ENCODE measurements around the gene IGFL1. TPM values are rescaled to one million over a fixed set of nuclear protein-coding genes. Genes with fewer than 3 reads are reported as not detected.

IGFL1 gene
- total and polyA plus RNA-seq, 9 donors: 0.43 to 1.3 TPM; not detected in 7

Other genes starting within 250 kb of the IGFL1 start
- 6.1 TPM for gene CCDC61, start 234.3 kb upstream of the IGFL1 start, total RNA-seq
- gene CCDC61, start 234.3 kb upstream of the IGFL1 start, polyA plus RNA-seq (ENCODE audit: insufficient read depth in 1 of 8, insufficient read length in 8 of 8, low replicate concordance in 1 of 8): 1 to 10 TPM; 6.2 to 9.0 (median 7.0) TPM
- gene PGLYRP1, start 206.7 kb upstream of the IGFL1 start, total RNA-seq: 0.27 TPM
- 1 to 10 TPM in 2 of 8 donors, under 1 TPM in 6; 0.60 to 2.3 (median 0.66) TPM for gene PGLYRP1, start 206.7 kb upstream of the IGFL1 start, polyA plus RNA-seq (ENCODE audit: insufficient read depth in 1 of 8, insufficient read length in 8 of 8, low replicate concordance in 1 of 8)
- gene IGFL4, start 188.7 kb upstream of the IGFL1 start, total RNA-seq: 1.9 TPM
- 10 to 100 TPM in 1 of 8 donors, 1 to 10 TPM in 7; 1.2 to 11.3 (median 2.9) TPM for gene IGFL4, start 188.7 kb upstream of the IGFL1 start, polyA plus RNA-seq (ENCODE audit: insufficient read depth in 1 of 8, insufficient read length in 8 of 8, low replicate concordance in 1 of 8)
- gene IGFL3, start 105.1 kb upstream of the IGFL1 start, total RNA-seq: not detected
- not detected for gene IGFL3, start 105.1 kb upstream of the IGFL1 start, polyA plus RNA-seq (ENCODE audit: insufficient read depth in 1 of 8, insufficient read length in 8 of 8, low replicate concordance in 1 of 8)
- gene IGFL2, start 81.5 kb upstream of the IGFL1 start, total RNA-seq: 0.09 TPM
- gene IGFL2, start 81.5 kb upstream of the IGFL1 start, polyA plus RNA-seq (ENCODE audit: insufficient read depth in 1 of 8, insufficient read length in 8 of 8, low replicate concordance in 1 of 8): 10 to 100 TPM in 1 of 8 donors, under 1 TPM in 2, not detected in 5; 0.15 to 11.4 (median 0.51) TPM
- 93.6 TPM for gene HIF3A, start 67.3 kb downstream of the IGFL1 start, total RNA-seq
- gene HIF3A, start 67.3 kb downstream of the IGFL1 start, polyA plus RNA-seq (ENCODE audit: insufficient read depth in 1 of 8, insufficient read length in 8 of 8, low replicate concordance in 1 of 8): 100 to 1,000 TPM; 114 to 312 (median 196) TPM
- gene PPP5C, start 117.3 kb downstream of the IGFL1 start, total RNA-seq: 42.6 TPM
- 10 to 100 TPM; 58.5 to 71.7 (median 61.3) TPM for gene PPP5C, start 117.3 kb downstream of the IGFL1 start, polyA plus RNA-seq (ENCODE audit: insufficient read depth in 1 of 8, insufficient read length in 8 of 8, low replicate concordance in 1 of 8)
- 73.9 TPM for gene CCDC8, start 183.8 kb downstream of the IGFL1 start, total RNA-seq
- 10 to 100 TPM; 63.9 to 95.3 (median 79.0) TPM for gene CCDC8, start 183.8 kb downstream of the IGFL1 start, polyA plus RNA-seq (ENCODE audit: insufficient read depth in 1 of 8, insufficient read length in 8 of 8, low replicate concordance in 1 of 8)
- gene PNMA8C, start 199.2 kb downstream of the IGFL1 start, total RNA-seq: 0.44 TPM
- gene PNMA8C, start 199.2 kb downstream of the IGFL1 start, polyA plus RNA-seq (ENCODE audit: insufficient read depth in 1 of 8, insufficient read length in 8 of 8, low replicate concordance in 1 of 8): under 1 TPM; 0.18 to 0.53 (median 0.33) TPM
- 47.4 TPM for gene PNMA8A, start 241.8 kb downstream of the IGFL1 start, total RNA-seq
- gene PNMA8A, start 241.8 kb downstream of the IGFL1 start, polyA plus RNA-seq (ENCODE audit: insufficient read depth in 1 of 8, insufficient read length in 8 of 8, low replicate concordance in 1 of 8): 10 to 100 TPM; 34.2 to 63.9 (median 54.5) TPM

Data from muscle of leg (tissue), 9 donors.